GM12874 (cell line): Measurements from ENCODE around the gene GIPC3.
A peak's percentile ranks its signal among the peaks of the same experiment; 100 is the strongest.

Source experiments
- TF ChIP-seq, protein P1 (sequence below): IDR thresholded peaks from 2 replicates; pipeline ENCODE4 v1.5.1; 2011; ENCODE audit warnings: low read depth, mild to moderate bottlenecking, control low read depth, low read length, moderate library complexity; ENCODE audit not compliant: insufficient read depth

GIPC3 gene

DNA sequence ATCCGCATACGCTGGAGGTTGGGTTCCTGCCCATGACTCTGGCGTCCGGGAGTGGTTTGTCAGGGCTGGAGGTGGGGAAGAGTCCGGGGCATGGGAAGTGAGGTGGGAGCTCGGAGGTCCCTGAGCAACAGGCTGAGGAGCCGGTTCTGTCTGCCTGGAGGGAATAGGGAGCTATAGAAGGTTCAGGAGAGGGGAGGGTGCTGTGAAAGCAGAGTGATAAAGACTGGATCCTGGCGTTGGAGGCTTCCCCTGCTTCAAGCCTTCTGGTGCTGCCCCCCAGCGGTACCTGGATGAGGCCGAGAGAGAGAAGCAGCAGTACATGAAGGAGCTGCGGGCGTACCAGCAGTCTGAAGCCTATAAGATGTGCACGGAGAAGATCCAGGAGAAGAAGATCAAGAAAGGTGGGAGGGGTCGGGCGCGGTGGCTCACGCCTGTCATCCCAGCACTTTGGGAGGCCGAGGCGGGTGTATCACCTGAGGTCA is 10.0 kb upstream of the GIPC3 start:
- TF ChIP-seq, protein P1, sequence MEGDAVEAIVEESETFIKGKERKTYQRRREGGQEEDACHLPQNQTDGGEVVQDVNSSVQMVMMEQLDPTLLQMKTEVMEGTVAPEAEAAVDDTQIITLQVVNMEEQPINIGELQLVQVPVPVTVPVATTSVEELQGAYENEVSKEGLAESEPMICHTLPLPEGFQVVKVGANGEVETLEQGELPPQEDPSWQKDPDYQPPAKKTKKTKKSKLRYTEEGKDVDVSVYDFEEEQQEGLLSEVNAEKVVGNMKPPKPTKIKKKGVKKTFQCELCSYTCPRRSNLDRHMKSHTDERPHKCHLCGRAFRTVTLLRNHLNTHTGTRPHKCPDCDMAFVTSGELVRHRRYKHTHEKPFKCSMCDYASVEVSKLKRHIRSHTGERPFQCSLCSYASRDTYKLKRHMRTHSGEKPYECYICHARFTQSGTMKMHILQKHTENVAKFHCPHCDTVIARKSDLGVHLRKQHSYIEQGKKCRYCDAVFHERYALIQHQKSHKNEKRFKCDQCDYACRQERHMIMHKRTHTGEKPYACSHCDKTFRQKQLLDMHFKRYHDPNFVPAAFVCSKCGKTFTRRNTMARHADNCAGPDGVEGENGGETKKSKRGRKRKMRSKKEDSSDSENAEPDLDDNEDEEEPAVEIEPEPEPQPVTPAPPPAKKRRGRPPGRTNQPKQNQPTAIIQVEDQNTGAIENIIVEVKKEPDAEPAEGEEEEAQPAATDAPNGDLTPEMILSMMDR, result 0 out of 2 replicates have a peak, but pooled peaks have one; percentile 16

DNA sequence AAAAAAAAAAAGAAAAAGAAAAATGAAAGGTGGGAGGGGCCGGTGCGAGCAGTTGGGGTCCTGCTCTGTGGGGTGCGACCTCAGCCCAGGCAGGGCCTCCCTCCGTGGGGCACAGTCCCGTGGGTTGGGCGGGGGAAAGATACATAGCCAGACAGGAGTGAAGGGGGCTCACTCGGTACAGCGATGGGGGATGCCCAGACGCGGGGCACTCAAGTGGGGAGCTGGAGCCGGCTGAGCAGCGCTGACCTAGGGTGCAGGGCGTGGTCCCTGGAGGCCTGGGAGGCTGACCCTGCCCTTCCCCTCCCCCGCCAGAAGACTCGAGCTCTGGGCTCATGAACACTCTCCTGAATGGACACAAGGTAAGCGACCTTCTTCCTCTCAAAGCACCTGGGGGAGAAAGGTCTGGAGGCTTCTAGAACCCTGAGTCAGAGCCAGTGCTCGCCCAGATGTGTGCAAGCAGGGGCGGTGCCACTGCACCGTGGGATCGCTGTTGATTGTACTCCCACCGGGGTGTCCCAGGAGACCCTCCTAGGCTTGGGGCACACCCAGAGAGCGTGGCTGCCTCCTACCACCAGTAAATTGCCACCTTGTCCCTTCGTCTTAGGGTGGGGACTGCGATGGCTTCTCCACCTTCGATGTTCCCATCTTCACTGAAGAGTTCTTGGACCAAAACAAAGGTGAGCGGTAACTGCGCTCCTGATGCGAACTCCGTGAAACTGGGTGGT is 9.2 kb upstream of the GIPC3 start:
- TF ChIP-seq, protein P1, result no peak

GRCh38 chr19:3576696-3577443 is 8.4 kb upstream of the GIPC3 start:
- TF ChIP-seq, protein P1, result no peak

GRCh38 chr19:3577723-3578344 is 7.4 kb upstream of the GIPC3 start:
- TF ChIP-seq, protein P1, result no peak

DNA sequence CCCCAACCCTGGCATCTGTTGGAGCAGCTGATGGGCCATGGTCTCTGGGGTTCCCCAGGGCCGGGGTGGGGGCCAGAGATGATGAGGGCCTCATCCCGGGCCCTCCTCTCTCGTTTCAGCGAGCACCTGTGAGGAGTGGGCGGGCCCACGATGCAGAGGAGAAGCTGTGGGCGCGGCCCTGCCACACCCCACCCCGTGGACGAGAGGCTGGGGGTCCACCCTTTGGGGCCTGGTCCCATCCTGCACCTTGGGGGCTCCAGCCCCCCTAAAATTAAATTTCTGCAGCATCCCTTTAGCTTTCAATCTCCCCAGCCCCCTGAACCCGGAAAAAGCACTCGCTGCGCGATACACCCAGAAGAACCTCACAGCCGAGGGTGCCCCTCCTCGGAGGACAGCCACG is 6.9 kb upstream of the GIPC3 start:
- TF ChIP-seq, protein P1, result no peak

- TF ChIP-seq, protein P1, result no peak
Observed at GRCh38 chr19:3580156-3580934, 4.9 kb upstream of the GIPC3 start.
